CMK (cell line): ENCODE measurements around the gene EYA2.
"Not testable (repeated sequence)": the region's sequence is repeated elsewhere in the genome, so short reads cannot be mapped to it uniquely, and the experiment has no call there.

Source experiments
- DNase-seq: peaks from one replicate; pipeline ENCODE4 v3.0.0-alpha.2; 2010; ENCODE audit warnings: low read depth

EYA2 gene

DNA sequence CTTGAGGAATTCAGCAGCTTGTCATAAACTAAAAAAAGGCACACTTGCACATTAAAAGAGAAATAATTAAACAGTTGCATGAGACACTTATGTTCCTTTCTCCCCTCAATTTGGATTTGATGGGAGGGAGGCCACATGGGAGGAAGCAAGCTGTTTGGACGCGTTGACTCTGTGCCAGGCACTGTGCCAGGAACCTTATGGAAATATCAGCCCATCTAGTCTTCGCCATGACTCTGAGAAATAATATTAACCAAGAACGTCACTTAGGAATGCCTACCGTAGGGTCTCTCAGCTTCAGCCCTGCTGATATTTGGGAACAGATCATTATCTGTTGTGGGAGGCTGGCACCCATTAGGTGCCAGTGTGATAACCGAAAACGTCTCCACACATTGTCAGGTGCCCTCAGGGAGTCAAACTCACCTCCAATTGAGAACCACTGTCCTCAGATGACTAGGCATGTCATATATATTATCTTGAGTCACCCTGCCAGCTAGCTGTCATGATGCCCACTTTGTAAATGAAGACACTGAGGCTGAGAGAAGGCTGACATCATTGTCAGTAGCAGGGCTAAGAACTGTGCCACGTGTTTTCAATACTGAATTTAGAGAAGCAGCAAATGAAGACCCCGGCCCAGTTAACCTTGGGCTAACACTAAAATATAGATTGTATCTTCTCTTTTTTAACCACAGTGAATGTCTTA lies 36.1 kb downstream of the EYA2 start:
- DNase-seq: no peak

DNA sequence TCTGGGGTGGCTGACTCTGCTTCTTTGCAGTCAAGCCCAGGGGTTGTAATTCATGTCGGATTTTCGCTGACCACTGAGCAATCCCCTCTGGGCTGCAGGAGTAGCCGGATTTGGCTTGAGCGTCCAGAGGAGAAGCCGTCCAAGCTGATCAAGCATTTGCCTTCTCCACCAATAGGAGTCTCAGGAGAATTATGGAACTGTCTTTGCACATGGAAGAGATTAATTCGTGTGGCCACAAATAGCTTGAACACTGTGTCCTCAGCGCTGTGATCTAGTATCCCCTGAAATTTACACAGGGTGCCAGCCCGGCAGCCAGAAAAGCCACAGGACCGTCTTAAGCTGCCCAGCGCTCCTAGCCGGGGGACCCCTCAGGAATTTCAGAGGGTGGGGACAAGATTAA lies 37.1 kb downstream of the EYA2 start:
- no peak for DNase-seq

DNA sequence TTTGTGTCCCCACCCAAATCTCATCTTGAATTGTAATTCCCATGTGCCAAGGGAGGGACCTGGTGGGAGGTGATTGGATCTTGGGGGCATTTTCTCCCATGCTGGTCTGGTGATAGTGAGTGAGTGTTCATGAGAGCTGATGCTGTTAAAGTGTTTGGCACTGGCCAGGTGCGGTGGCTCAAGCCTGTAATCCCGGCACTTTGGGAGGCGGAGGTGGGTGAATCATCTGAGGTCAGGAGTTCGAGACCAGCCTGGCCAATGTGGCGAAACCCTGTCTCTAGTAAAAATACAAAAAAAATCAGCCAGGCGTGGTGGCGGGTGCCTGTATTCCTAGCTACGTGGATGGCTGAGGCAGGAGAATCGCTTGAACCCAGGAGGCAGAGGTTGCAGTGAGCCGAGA lies 37.8 kb downstream of the EYA2 start:
- not testable (repeated sequence) for DNase-seq

DNA sequence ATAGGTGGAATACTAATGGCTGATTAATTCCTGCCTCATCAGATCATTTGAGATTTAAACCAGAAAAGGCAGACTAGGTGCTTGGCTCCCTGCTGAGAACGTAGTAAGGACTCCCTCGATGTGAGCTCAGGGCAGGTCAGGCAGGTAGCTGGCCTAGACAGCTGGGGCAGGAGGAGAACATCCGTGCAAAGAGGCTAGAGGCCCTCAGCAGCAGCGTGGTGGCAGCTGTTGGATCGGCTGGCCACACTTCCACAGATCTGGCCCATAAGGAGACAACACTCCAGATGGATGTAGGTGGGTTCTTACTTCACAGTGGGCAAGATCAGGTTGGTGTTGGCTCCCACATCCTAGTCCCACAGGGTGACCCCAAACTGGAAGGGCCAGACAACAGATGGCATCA lies 38.5 kb downstream of the EYA2 start:
- DNase-seq: no peak

DNA sequence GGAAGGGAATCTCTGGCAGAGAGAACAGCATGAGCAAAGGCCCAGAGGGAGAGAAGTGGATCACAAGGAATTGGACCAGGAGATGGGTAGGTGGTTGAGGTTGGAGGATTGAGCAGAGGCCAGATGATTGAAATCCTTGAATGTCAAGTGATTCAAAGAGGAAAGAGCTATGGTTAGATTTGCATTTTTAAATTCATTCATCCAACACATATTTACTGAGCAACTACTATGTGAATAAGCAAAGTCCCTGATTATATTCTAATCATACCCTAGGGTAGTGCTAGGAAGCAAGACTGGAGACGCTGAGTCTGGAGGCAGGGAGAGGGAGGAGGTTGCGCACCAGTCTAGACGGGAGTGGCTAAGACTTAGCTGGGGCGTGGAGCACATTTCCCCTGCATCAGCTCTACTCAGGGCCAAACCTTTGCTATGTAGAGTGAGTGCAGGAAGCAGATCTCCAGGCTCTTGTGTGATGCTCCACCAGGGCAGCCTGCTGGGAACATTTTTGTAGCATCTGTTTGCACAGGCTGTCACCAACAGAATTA lies 40.2 kb downstream of the EYA2 start:
- DNase-seq: no peak

DNA sequence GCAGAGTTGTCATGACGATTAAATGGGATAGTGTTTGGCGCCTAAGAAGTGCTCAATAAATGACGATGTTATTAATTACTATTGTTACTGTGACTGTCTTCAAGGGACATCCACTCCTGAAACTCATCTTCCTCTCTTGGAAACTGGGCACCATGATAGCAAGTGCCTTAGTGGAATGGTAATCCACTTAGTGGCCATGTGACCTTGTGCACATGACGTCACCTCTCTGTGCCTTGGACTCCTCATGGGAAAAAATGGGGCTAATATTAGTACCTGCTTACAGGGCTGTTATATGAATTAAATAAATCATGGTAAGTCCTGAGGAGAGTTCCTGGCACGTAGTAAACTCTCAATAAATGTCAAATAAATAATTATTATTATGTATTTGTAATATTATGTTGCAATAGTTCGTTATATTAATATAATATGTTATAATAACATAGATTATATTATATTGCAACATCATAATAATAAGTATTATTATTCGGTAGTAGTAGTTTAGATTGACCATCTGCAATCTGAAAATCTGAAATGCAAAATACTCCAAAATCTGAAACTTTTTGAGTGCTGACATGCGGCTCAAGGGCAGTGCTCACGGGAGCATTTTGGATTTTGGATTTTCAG lies 40.9 kb downstream of the EYA2 start:
- DNase-seq: no peak

DNA sequence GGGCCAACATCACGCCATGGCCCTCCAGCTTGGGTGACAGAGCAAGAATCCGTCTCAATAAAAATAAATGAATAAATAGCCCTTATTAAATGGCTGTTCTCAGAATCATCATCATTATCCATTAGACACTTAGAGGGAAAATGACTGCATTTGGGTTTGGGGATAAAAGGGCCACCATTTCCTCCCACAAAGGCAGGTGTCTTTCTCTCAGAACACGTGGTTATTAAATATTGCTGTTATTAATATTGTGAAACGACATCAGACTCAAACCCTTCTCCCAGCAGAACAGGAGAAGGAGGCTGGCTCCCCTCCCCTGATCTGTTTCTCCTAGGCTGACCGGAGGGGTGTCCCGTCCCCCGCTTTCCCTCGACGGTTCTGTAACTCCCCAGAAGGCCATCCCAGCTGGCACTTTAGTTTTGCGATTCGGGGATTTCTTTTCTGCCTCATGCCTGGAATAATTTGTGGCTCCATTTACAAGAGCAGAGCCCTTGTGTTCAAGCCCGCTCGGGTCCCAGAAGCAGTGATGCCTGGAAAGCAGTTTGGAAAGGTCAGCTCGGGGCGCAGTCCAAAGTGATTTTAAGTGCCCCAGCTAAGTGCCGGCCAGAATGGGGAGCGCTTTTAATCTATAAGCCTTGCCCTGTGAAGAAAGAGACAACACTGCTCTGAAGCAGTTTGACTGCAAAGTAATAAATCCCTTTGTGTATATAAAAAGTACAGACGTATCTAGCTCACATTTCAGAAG lies 41.9 kb downstream of the EYA2 start:
- DNase-seq: no peak

DNA sequence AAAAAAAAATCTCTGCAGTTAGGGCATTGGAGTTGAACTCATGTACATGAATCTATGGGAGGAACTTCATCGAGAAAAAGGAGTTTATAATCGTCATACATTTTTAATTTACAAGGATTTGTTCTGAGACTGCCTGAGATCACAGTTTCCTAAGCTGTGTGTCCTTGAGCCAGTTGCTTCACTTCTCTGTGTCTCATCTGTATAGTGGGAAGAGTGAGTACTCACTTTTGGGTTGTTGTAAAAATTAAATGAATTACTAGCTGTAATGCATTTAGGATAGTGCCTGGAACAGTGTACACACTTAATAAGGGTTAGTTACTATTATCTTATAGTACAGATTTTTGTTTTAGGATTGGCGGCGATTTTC lies 42.5 kb downstream of the EYA2 start:
- no peak for DNase-seq

DNA sequence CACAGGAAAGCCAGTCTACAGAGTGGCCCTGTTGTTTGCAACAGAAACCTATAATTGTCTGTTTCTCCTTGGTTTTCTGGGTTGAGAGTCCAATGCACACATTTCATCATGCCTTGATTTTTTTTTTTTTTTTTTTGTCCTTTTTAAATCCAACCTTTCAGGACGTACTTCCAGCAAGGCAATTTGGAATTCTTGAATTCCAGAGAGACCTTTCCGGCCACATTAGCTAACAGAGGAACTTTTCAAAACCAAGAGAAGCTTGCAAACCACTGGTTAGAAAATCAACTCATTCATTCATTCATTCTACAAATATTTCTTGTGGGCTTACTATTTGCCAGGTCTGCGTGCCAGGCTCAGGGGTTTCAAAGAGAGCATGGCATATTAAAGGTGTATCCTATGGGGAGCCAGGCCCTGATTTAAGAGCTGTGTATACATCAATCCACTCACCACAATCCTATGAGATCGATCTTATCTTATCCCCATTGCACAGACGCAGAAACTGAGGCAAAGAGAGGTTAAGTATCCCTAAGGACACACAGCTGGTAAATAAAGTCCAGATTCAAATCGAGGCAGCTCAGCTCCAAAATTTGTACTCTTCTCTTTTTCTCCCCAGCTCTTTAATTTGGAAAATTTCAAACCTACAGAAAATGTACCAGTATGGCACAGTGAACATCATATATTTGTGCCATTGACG lies 43.0 kb downstream of the EYA2 start:
- DNase-seq: no peak

DNA sequence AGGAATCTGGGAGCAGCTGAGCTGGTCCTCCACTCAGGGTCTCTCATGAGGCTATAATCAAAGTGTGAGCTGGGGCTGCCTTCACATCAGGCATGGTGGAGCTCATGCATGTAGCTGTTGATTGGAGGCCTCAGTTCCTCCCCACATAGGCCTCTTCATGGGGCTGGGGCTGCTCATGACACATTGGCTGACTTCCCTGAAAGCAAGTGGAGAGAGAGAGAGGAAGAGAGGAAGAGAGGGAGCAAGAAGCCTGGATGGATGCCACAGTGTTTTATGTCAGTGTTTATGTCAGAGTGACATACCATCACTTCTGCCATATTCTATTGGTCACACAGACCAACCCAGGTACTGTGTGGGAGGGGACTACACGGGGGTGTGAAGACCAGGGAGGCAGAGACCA lies 43.8 kb downstream of the EYA2 start:
- DNase-seq: no peak

DNA sequence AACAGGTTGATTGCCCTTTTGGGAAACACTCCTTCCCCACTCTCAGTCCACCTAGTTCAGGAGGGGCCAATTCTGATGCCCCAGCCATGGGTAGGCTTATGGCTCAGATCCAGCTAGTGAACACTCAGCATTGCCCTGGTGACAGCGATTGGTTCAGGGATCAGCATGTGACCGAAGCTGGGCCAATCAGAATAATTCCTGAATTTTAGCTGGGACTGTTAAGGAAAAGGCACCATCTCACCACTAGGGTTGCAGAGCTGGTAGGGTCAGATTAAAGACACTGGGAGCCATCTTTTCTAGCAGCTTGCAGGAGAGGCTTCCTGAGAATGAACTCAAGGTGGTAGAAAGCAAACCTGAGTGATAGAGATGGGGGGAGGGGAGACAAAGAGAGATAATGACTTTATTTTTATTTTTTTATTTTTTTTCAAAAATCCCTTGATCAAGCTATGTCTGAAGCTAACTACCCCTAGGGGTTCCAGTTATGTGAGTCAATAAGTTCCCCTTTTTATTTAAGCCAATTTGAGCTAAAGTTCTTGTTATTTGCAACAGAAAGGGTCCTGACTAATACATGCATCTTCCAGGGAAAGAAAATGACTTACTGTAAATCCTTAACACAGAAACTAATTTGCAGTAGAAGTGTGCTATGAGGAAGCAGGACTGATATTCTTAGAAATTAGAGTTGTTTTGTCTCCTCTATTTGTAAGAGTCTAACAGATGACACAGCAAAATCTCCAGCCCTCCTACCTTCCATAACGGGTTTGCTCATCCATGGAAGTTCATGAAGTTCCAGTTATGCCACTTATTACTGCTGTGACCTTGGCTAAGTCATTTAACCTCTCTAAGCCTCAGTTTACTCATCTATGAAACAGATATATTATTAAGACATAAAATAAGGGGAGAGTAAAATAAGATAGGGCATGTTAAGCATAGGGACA lies 44.7 kb downstream of the EYA2 start:
- DNase-seq: peak; percentile 12

DNA sequence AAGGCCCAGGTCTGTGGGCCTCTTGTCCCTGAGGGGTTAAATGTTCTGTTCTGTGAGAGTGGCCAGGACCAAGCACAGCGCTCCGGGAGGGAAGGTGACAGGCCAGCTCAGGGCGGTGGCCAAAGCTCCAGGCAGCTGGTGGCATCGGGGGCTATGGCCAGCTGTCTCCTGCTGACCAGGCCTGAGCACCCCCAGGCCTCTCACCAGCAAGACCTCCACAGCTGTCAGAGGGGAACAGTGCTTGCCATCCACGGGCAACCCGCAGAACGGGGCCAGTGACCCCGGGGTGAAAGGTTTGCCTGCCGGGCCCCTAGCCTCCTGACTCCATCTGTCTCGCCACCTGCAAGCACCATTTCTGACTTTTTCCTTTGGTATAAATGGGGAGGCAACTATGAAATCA lies 46.0 kb downstream of the EYA2 start:
- DNase-seq: no peak

DNA sequence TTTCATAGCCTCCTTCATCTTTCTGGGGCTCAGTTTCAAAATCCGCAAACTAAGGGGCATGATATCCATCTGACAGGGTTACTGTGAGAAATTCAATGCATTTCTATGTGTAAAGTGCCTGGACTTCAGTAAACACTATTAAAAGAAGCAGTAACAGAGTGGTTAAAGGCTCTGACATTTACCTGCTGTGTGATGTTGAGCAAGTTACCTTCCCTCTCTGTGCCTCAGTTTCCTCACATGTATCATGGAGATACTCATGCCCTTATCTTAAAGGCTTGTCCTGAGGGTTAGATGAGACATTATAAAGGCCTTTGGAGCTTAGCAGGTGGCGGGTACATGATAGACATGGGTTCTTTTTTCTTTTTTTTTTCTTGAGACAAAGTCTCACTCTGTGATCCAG lies 46.8 kb downstream of the EYA2 start:
- no peak for DNase-seq

DNA sequence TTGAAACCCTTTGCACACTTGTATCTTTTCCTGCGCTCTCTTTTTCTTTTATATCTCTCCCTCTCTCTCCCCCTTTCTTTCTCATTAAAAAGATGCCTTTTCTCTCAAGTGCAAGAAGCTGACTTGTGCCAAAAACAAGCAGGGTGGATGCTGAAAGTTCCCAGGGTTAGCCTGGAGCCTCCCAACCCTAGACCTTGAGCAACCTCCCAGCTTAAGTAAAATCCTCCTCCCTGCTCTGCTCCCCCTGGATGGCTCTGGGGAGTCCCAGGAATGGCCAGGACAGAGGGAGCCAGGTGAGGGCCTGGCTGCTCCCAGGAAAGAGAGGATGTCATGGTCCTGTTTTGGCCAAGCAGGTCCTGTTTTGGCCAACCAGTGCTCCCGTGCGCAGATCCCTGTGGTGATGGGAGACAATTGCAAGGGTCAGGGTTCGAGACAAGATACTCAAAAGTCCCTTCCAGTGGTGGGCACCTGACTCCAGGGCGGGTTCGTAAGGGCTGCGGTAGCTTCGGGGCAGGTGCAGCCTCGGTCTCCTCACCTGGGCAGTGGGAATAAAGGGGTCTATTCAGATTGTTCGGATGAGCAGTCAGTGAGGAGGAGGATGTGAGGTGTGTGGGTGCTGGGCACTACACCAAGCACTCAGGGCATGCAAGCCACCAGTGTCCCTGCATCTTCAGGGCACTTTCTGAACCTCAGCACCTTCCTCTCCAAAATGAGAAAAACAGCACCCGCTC lies 49.4 kb downstream of the EYA2 start:
- no peak for DNase-seq

DNA sequence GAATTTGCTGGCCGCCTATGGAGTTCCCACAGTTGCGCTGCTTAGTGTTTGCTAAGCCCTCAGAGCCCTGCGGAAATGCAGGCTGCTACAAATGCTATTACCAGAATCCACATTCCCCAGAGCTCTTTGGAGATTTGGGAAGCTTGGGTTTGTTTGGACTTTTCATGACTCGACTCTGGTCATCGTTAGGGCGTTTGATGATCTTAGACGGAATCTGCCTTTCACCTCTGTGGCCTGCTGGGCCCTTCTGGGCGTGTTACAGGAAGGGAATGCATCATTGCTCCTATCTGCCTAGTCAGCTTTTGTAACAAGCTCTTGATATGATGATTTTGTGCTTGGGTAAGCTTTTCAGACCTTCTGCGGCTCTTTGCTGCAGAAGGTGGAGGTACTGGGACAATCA lies 50.8 kb downstream of the EYA2 start:
- DNase-seq: no peak

DNA sequence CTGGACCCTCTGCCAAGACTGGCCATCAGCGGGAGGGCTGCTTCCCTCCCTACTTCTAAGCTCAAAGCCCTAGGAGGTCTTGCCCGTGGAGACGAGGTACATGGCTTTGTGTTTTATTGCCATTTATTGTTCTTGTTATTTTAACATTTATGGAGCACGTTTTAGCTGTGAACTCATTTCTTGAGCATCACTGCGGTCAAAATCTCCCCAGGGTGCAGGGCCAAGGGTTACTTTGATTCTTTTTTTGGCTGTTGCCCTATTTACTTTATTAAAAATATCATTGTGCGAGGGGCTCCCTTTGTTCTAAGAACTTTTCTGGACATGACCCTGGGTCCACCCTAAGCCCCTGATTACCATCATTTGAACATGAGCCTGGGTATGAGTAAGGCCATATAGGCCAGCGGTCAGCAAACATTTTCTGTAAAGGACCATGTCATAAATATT lies 51.6 kb downstream of the EYA2 start:
- DNase-seq: no peak

DNA sequence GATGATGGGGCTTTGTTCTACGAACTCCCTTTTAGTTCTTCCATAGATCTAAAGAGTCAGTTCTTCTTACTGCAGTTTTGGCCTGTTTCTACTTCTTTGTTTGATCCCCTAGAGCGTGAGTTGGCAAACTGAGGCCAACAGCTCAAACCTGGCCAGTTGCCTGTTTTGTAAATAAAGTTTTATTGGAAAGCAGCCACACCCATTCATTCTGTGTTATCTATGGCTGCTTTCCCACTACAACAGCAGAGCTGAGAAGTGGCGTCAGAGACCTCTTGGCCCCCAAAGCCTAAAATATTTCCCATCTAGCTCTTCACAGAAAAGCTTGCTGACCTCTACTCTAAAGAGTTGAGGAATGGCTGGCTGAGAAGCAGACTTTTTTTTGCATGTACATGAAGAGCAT lies 52.2 kb downstream of the EYA2 start:
- no peak for DNase-seq

DNA sequence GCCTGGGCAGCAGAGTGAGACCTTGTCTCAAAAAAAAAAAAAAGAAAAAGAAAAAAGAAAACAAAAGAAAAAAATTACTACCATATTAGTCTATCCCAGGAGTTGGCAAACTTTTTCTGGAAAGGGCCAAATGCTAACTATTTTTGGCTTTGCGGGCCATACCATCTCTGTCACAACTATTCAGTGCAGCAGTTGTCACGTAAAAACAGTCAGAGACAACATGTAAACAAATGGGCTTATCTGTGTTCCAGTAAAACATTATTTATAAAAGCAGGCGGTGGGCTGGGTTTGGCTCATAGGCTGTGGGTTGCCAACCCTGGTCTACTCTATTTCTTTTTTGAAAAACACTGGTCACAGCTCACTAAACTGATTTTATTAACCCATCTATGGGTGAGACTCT lies 53.4 kb downstream of the EYA2 start:
- no peak for DNase-seq

DNA sequence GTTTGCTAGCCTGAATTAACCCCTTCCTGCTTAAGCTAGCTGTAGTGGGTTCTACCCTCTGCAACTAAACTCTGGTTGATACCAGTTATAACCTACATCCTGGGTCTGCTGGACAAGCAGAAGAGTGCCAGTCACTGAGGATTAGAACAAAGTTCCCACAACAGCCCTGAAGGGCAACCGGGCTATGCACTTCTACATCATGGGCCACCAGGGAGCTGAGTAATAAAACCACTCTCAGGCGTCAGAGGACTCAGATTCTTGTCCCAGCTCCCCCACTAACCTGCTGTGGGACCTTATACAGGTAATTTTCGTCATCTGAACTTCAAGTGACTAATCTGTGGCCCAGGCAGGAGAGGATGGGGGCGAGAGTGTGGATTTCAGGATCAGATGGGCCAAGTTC lies 56.8 kb downstream of the EYA2 start:
- no peak for DNase-seq

DNA sequence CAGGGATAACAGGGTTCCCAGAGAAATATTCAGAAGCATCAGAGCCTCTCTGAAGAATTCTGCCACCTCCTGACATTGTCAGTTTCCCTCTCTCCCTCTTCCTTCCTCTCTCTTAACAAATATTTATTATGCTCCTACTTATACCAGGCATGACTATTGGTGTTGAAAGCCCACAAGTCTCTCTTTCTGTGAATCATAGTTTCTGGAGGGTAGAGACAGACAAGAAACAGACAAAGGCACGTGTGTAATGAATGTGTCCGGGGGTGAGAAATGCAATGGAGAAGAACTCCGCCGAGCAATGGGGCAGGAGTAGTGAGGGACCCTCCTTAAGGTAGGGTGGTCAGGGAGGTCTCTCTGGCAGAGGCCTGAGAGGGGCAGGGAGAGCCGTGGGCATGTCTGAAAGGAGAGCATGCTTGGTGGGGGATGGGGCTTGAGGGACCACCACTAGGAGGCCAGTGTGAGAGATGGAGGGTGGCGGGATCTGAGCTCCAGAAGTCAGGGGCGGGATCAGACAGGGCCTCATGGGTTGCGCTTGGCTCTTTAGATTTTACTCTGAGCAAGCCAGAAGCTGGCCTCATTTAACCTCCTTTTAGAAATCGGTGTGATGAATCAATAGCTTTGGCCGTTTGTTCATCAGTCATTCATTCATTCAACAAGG lies 57.3 kb downstream of the EYA2 start:
- DNase-seq: no peak
